Karpas-422 (cell line): Measurements from ENCODE around the gene NDC80. TPM values are rescaled to one million over a fixed set of nuclear protein-coding genes. Genes with fewer than 3 reads are reported as not detected.

Experiments used
- DNase-seq: peaks from one replicate; pipeline ENCODE4 v3.0.0-alpha.2; 2015
- H2AFZ ChIP-seq: fragments of 200-600 bp; sonication (generic); 2 replicates; pipeline ENCODE4 v1.6.1; 2014; ENCODE audit warnings: antibody characterized with exemption, low read length, mixed read lengths
- H3K27ac ChIP-seq: fragments of 200-600 bp; sonication (generic); 2 replicates; pipeline ENCODE4 v1.5.1; 2014; ENCODE audit warnings: mild to moderate bottlenecking, low read length, moderate library complexity
- H3K27me3 ChIP-seq: fragments of 200-600 bp; sonication (generic); 2 replicates; pipeline ENCODE4 v1.6.1; 2014; ENCODE audit warnings: low read length, mixed read lengths
- H3K36me3 ChIP-seq: fragments of 200-600 bp; sonication (generic); 2 replicates; pipeline ENCODE4 v1.6.1; 2014; ENCODE audit warnings: low read length, mixed read lengths; ENCODE audit not compliant: insufficient read depth
- H3K4me1 ChIP-seq: fragments of 200-600 bp; sonication (generic); 2 replicates; pipeline ENCODE4 v1.6.1; 2014; ENCODE audit warnings: mild to moderate bottlenecking, low read length, mixed read lengths
- H3K4me2 ChIP-seq: fragments of 200-600 bp; sonication (generic); 2 replicates; pipeline ENCODE4 v1.6.1; 2014; ENCODE audit warnings: low read length, low read depth, mild to moderate bottlenecking; ENCODE audit not compliant: poor library complexity, severe bottlenecking
- H3K4me3 ChIP-seq: fragments of 200-600 bp; sonication (generic); 2 replicates; pipeline ENCODE4 v1.5.1; 2014; ENCODE audit warnings: mild to moderate bottlenecking, antibody characterized with exemption, low read length, mixed read lengths
- H3K79me2 ChIP-seq: fragments of 200-600 bp; sonication (generic); 2 replicates; pipeline ENCODE4 v1.6.1; 2014; ENCODE audit warnings: mild to moderate bottlenecking, low read length, mixed read lengths
- H3K9ac ChIP-seq: fragments of 200-600 bp; sonication (generic); 2 replicates; pipeline ENCODE4 v1.6.0; 2014; ENCODE audit warnings: low read length
- H3K9me2 ChIP-seq: fragments of 200-600 bp; sonication (generic), shearing (Covaris generic); replicated peaks from 2 replicates; pipeline ENCODE4 v1.6.0; 2014; ENCODE audit warnings: mild to moderate bottlenecking, low read length, moderate library complexity; ENCODE audit not compliant: insufficient read depth
- H3K9me3 ChIP-seq: fragments of 300-700, 200-600 bp; sonication (generic); 2 replicates; pipeline ENCODE4 v1.6.1; 2014; ENCODE audit warnings: low read length, mixed read lengths
- H4K20me1 ChIP-seq: fragments of 200-600 bp; sonication (generic); 2 replicates; pipeline ENCODE4 v1.6.1; 2014; ENCODE audit warnings: mild to moderate bottlenecking, antibody characterized with exemption, low read length, low read depth; ENCODE audit not compliant: insufficient read depth
- total RNA-seq: library from RNA; depleted of rRNA; stranded (reverse); fragments of >200 nt; shearing (Covaris generic); gene quantifications from 2 replicates; pipeline ENCODE4 v1.2.3, GENCODE V29; 2014; ENCODE audit warnings: low replicate concordance

The NDC80 gene
- total RNA-seq, 1 experiment from 2014 or later = 48.5 TPM

DNA sequence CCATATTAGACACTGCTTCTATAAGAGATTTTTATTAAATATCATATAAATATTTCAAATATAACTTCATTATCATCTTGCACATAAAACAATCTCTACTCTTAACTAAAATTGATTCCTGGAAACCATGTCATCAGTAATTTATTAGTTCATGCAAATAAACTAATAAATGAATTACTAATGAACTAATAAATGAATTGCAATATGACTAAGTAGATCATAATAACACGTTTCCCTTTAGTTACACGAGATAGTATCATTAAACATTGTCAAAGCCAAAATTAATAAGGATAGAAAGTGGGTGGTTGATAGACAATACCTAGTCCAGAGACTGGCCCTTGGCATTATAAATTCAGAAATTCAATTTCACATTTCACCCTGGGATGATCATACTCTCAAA lies 26.2 kb upstream of the NDC80 start:
- Histone ChIP-seq H3K4me1 (peaks cover 12% of the 10 kb centered on the region), H3K9me3 (no peaks in the 10 kb centered on the region), H3K27me3 (no peaks in the 10 kb centered on the region), H4K20me1 (0 out of 2 replicates have a peak, but pooled peaks cover 7% of the 10 kb centered on the region), H3K9ac (no peak overlapping the region), H3K9me2 (no peaks in the 10 kb centered on the region), H3K79me2 (no peaks in the 10 kb centered on the region), H3K36me3 (peaks cover 15% of the 10 kb centered on the region; the same call in 1 of the 2 replicates), H3K27ac (no peak overlapping the region), H3K4me3 (no peak overlapping the region), H2AFZ (no peak overlapping the region), H3K4me2 (no peak overlapping the region)
- no peak for DNase-seq

DNA sequence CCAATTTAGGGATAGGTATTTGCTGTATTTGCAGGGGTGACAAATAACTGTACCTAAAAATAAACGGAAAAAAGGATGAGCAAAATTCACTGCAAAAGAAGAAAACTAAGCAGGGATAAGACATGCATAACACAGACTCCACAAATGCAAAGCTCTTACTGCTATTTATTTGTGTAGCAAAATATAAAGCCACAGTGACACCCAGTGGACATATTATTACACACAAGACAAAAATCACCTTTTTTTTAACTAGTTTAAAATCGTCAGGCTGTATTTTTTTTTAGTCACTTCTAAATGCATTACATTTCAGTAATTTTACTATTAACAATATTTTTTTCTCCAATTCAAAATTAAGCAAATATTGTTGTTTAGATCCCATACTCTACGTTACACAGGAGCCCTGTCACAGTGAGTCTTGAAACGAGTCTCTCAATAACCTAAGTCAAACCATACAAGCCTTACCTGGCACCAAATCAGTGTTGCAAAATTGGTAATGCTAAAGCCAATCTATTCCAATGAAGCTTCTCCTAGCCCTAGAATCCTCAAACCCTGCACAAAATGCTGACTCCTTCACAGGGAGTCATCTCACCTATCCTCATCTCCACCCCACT lies 23.8 kb upstream of the NDC80 start:
- peaks cover 8% of the 10 kb centered on the region for H3K4me1 ChIP-seq
- H3K9me2 ChIP-seq = no peaks in the 10 kb centered on the region
- DNase-seq = peak; percentile 83
- H3K9ac ChIP-seq = no peak overlapping the region
- peak overlapping the region; percentile 21; the same call in 1 of the 2 replicates for H2AFZ ChIP-seq
- peaks cover 11% of the 10 kb centered on the region; the same call in 1 of the 2 replicates for H3K36me3 ChIP-seq
- no peaks in the 10 kb centered on the region for H3K9me3 ChIP-seq
- no peak overlapping the region for H3K27ac ChIP-seq
- no peaks in the 10 kb centered on the region for H4K20me1 ChIP-seq
- no peaks in the 10 kb centered on the region for H3K79me2 ChIP-seq
- no peak overlapping the region for H3K4me2 ChIP-seq
- no peaks in the 10 kb centered on the region for H3K27me3 ChIP-seq
- H3K4me3 ChIP-seq = no peak overlapping the region

DNA sequence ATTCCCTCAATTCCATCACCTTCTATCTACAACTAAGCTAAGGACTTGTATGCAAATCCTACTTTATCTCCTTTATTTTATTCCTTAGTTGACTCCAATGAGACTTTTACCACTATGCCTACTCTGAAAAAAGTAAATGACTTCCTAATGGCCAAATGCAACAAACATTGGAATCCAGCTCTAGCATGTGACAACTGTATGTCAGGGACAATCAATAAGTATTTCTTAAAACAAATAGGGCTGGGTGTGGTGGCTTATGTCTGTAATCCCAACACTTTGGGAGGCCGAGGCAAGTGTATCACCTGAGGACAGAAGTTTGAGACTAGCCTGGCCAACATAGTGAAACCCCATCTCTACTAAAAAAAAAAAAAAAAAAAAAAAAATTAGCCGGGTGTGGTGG lies 21.9 kb upstream of the NDC80 start:
- Histone ChIP-seq H3K27ac (no peak overlapping the region), H3K27me3 (no peaks in the 10 kb centered on the region), H3K9ac (no peak overlapping the region), H3K4me1 (peaks cover 8% of the 10 kb centered on the region), H2AFZ (no peak overlapping the region), H3K4me3 (no peak overlapping the region), H3K36me3 (peaks cover 11% of the 10 kb centered on the region; the same call in 1 of the 2 replicates), H3K9me2 (no peaks in the 10 kb centered on the region), H4K20me1 (no peaks in the 10 kb centered on the region), H3K79me2 (no peaks in the 10 kb centered on the region), H3K4me2 (no peak overlapping the region), H3K9me3 (no peaks in the 10 kb centered on the region)
- no peak for DNase-seq

DNA sequence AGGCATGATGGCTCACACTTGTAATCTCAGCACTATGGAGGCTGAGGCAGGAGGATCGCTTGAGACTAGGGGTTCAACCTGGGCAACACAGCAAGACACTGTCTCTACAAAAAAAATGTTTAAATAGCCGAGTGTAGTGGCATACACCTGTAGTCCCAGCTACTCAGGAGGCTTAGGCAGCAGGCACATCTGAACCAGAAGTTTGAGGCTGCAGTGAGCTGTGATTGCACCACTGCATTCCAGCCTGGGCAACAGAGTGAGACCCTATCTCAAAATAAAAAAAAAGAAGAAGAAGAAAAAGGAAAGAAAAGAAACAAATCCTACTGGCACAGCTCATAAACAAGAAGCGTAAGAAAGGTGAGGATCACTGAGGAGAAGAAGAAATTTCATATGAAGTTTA lies 19.9 kb upstream of the NDC80 start:
- H3K27me3 ChIP-seq = no peaks in the 10 kb centered on the region
- H3K9me3 ChIP-seq = no peaks in the 10 kb centered on the region
- H3K79me2 ChIP-seq = no peaks in the 10 kb centered on the region
- H4K20me1 ChIP-seq = no peaks in the 10 kb centered on the region
- H3K4me2 ChIP-seq = no peak overlapping the region
- H3K4me3 ChIP-seq = no peak overlapping the region
- 0 out of 2 replicates have a peak, but pooled peaks cover 5% of the 10 kb centered on the region for H3K36me3 ChIP-seq
- no peak for DNase-seq
- no peak overlapping the region for H2AFZ ChIP-seq
- no peak overlapping the region for H3K9ac ChIP-seq
- H3K27ac ChIP-seq = no peak overlapping the region
- no peaks in the 10 kb centered on the region for H3K9me2 ChIP-seq
- H3K4me1 ChIP-seq = peaks cover 8% of the 10 kb centered on the region

DNA sequence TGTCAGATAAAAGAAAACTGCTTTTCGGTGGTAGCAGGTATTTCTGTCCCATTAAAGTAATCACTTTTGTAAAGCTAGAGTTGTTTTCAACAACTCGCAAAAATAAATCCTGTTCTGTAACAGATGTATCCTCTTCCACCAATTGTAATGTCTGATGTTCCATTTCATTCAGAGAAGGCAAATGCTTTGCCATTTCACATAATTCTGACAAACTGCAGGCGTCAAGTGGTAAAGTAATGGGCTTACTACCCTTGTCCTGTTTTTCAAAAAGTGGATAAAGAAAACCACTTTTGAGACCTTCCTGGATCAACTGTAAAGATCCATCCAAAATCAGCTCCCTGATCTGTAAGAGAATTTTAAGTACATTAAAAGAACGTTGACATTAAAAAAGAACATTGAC lies 16.7 kb upstream of the NDC80 start:
- no peak overlapping the region for H3K9ac ChIP-seq
- DNase-seq = no peak
- no peaks in the 10 kb centered on the region for H3K9me3 ChIP-seq
- no peaks in the 10 kb centered on the region for H3K27me3 ChIP-seq
- H3K4me1 ChIP-seq = peaks cover 6% of the 10 kb centered on the region
- H3K36me3 ChIP-seq = no peaks in the 10 kb centered on the region
- H3K4me3 ChIP-seq = no peak overlapping the region
- H3K27ac ChIP-seq = no peak overlapping the region
- no peaks in the 10 kb centered on the region for H3K9me2 ChIP-seq
- H3K4me2 ChIP-seq = no peak overlapping the region
- H2AFZ ChIP-seq = no peak overlapping the region
- H4K20me1 ChIP-seq = no peaks in the 10 kb centered on the region
- H3K79me2 ChIP-seq = no peaks in the 10 kb centered on the region

DNA sequence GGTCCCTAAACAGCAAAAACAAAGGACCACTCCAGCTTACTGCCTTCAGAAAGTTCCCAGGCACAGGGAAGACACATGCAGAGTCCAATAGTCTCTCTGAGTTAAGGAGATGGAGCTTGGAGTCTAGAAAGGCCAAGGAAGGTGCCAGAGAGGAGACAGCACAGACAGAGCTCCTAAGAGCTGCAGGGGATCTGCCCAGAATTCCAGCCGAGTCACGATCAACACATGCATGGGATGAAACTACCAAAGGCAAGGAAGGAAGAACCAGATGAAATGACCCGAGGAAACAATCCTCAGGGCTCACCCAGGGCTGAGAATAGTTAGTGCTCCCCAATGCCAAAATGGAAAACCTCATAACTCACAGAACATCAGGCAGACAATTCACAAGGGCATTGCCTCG lies 15.5 kb upstream of the NDC80 start:
- no peak overlapping the region for H3K9ac ChIP-seq
- H3K9me2 ChIP-seq = no peaks in the 10 kb centered on the region
- H2AFZ ChIP-seq = no peak overlapping the region
- no peaks in the 10 kb centered on the region for H4K20me1 ChIP-seq
- DNase-seq = peak; percentile 33
- H3K27ac ChIP-seq = no peak overlapping the region
- no peak overlapping the region for H3K4me2 ChIP-seq
- no peaks in the 10 kb centered on the region for H3K9me3 ChIP-seq
- no peaks in the 10 kb centered on the region for H3K27me3 ChIP-seq
- no peaks in the 10 kb centered on the region for H3K36me3 ChIP-seq
- peaks cover 6% of the 10 kb centered on the region for H3K4me1 ChIP-seq
- no peaks in the 10 kb centered on the region for H3K79me2 ChIP-seq
- no peak overlapping the region for H3K4me3 ChIP-seq

DNA sequence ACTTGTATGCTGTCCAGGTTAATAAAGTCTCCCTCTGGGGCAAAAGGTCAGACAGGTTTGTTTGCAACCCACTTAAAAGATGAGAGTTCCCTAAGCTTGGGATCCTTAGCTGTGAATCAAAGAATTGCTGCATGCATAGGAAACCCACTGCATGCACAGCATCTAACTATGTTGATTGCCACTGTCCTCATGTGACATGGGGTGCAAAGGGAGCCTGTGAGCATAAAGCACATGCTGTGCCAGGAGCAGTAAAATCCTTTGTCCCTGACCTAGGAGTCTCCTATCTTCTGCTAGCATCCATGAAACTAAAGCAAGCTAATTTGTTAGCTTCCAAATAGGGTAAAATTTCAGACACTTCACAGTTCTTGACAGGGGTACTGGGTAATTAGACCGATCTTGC lies 13.8 kb upstream of the NDC80 start:
- no peak for DNase-seq
- H3K79me2 ChIP-seq = no peaks in the 10 kb centered on the region
- no peaks in the 10 kb centered on the region for H3K9me2 ChIP-seq

DNA sequence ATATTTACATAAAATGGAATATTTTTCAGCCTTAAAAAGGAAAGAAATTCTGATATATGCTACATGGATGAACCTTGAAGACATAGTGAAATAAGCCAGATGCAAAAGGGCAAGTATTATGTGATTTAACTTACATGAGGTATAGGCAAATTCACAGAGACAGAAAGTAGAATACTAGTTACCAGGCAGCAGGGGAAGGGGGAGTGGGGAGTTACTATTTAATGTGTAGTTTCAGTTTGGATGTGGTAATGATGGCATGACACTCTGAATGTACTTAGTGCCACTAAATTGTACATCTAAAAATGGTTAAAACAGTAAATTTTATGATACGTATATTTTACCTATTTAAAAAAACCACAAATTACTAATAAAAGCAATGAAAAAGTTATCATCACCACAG lies 12.1 kb upstream of the NDC80 start:
- Histone ChIP-seq H3K27me3 (no peaks in the 10 kb centered on the region), H4K20me1 (no peaks in the 10 kb centered on the region), H3K9me2 (no peaks in the 10 kb centered on the region), H3K27ac (no peak overlapping the region), H3K4me1 (peaks cover 6% of the 10 kb centered on the region), H3K9ac (no peak overlapping the region), H3K79me2 (no peaks in the 10 kb centered on the region), H2AFZ (no peak overlapping the region), H3K4me3 (no peak overlapping the region), H3K4me2 (no peak overlapping the region), H3K9me3 (no peaks in the 10 kb centered on the region), H3K36me3 (no peaks in the 10 kb centered on the region; the same call in 1 of the 2 replicates)
- no peak for DNase-seq

More for the DNA sequence above, 13.8 kb upstream of the NDC80 start:
- Histone ChIP-seq H3K9me3 (no peaks in the 10 kb centered on the region), H3K4me3 (no peak overlapping the region), H3K9ac (no peak overlapping the region), H3K27me3 (no peaks in the 10 kb centered on the region), H3K27ac (no peak overlapping the region), H2AFZ (no peak overlapping the region), H3K36me3 (no peaks in the 10 kb centered on the region), H4K20me1 (no peaks in the 10 kb centered on the region), H3K4me1 (peaks cover 6% of the 10 kb centered on the region), H3K4me2 (no peak overlapping the region)
